ENCODE data around the gene ARID4B. TPM values are rescaled to one million over a fixed set of nuclear protein-coding genes. Genes with fewer than 3 reads are reported as not detected.

The ARID4B gene
- total and polyA plus RNA-seq, 5 donors = 10.8 to 22.4 (median 20.7) TPM

GRCh38 chr1:235136111-235136510, 191.9 kb downstream of the ARID4B start:
- WGBS = 50% methylated on average over 4 of the region's 4 CpGs
- intact Hi-C loops (cut with DNase I) = no loop called here
- Histone ChIP-seq H3K27me3 (ENCODE audit: control insufficient read depth, insufficient read depth) (no peaks in the 10 kb centered on the region), H3K27ac (ENCODE audit: low read length) (no peak overlapping the region), H3K4me1 (ENCODE audit: control insufficient read depth, insufficient read depth, low read length) (no peaks in the 10 kb centered on the region), H3K4me3 (ENCODE audit: low read length) (no peak overlapping the region), H3K9me3 (ENCODE audit: control insufficient read depth, low read length) (no peaks in the 10 kb centered on the region)
- DNase-seq (no peak), ATAC-seq (no peak)

- Histone ChIP-seq H3K4me1 (ENCODE audit: control insufficient read depth, insufficient read depth, low read length) (no peaks in the 10 kb centered on the region), H3K27ac (ENCODE audit: low read length) (no peak overlapping the region), H3K9me3 (ENCODE audit: control insufficient read depth, low read length) (no peaks in the 10 kb centered on the region), H3K4me3 (ENCODE audit: low read length) (no peak overlapping the region), H3K27me3 (ENCODE audit: control insufficient read depth, insufficient read depth) (no peaks in the 10 kb centered on the region)
- no peak for ATAC-seq
- WGBS = 97% methylated on average over 12 of the region's 12 CpGs
- intact Hi-C loops (cut with DNase I) = no loop called here
- DNase-seq = no peak
Observed at GRCh38 chr1:235134171-235134570, 193.8 kb downstream of the ARID4B start.

- H3K9me3 ChIP-seq (ENCODE audit: control insufficient read depth, low read length) = no peaks in the 10 kb centered on the region
- WGBS = 91% methylated on average over 3 of the region's 3 CpGs
- H3K4me1 ChIP-seq (ENCODE audit: control insufficient read depth, insufficient read depth, low read length) = no peaks in the 10 kb centered on the region
- ATAC-seq (no peak), DNase-seq (no peak)
- H3K27me3 ChIP-seq (ENCODE audit: control insufficient read depth, insufficient read depth) = no peaks in the 10 kb centered on the region
- H3K4me3 ChIP-seq (ENCODE audit: low read length) = no peak overlapping the region
- intact Hi-C loops (cut with DNase I) = no loop called here
- no peak overlapping the region for H3K27ac ChIP-seq (ENCODE audit: low read length)
Observed at GRCh38 chr1:235133086-235133485, 194.9 kb downstream of the ARID4B start.

- H3K27me3 ChIP-seq (ENCODE audit: control insufficient read depth, insufficient read depth) = no peaks in the 10 kb centered on the region
- ATAC-seq = no peak
- no peak overlapping the region for H3K27ac ChIP-seq (ENCODE audit: low read length)
- no peak overlapping the region for H3K4me3 ChIP-seq (ENCODE audit: low read length)
- 73% methylated on average over 6 of the region's 6 CpGs for WGBS
- no peaks in the 10 kb centered on the region for H3K9me3 ChIP-seq (ENCODE audit: control insufficient read depth, low read length)
- intact Hi-C loops (cut with DNase I) = no loop called here
- H3K4me1 ChIP-seq (ENCODE audit: control insufficient read depth, insufficient read depth, low read length) = no peaks in the 10 kb centered on the region
- no peak for DNase-seq
Observed at GRCh38 chr1:235131961-235132360, 196.0 kb downstream of the ARID4B start.

- H3K27me3 ChIP-seq (ENCODE audit: control insufficient read depth, insufficient read depth) = no peaks in the 10 kb centered on the region
- WGBS = 89% methylated on average over 7 of the region's 7 CpGs
- no peak for DNase-seq
- no peak overlapping the region for H3K27ac ChIP-seq (ENCODE audit: low read length)
- no peak overlapping the region for H3K4me3 ChIP-seq (ENCODE audit: low read length)
- ATAC-seq = no peak
- no peaks in the 10 kb centered on the region for H3K4me1 ChIP-seq (ENCODE audit: control insufficient read depth, insufficient read depth, low read length)
- H3K9me3 ChIP-seq (ENCODE audit: control insufficient read depth, low read length) = no peaks in the 10 kb centered on the region
- intact Hi-C loops (cut with DNase I) = no loop called here
Observed at GRCh38 chr1:235130766-235131270, 197.2 kb downstream of the ARID4B start.

GRCh38 chr1:235129774-235130570, 198.0 kb downstream of the ARID4B start:
- intact Hi-C loops (cut with DNase I) = no loop called here
- DNase-seq = no peak
- WGBS = 91% methylated on average over 4 of the region's 4 CpGs
- Histone ChIP-seq H3K4me3 (ENCODE audit: low read length) (no peak overlapping the region), H3K4me1 (ENCODE audit: control insufficient read depth, insufficient read depth, low read length) (no peaks in the 10 kb centered on the region), H3K27me3 (ENCODE audit: control insufficient read depth, insufficient read depth) (no peaks in the 10 kb centered on the region), H3K9me3 (ENCODE audit: control insufficient read depth, low read length) (no peaks in the 10 kb centered on the region), H3K27ac (ENCODE audit: low read length) (no peak overlapping the region)
- no peak for ATAC-seq

GRCh38 chr1:235128456-235129328, 199.3 kb downstream of the ARID4B start, which contains the start of gene TOMM20:
Gene TOMM20, minus strand, starts transcription at chr1:235128837. Its CDS starts 122 bp downstream, at chr1:235128715.
- DNase-seq (peak; percentile 96 to 99 (median 98)), ATAC-seq (peak; percentile 98 to 99)
- intact Hi-C loops (cut with DNase I) = no loop called here
- WGBS = 1% methylated on average over 67 of the region's 67 CpGs
- no peaks in the 10 kb centered on the region for H3K27me3 ChIP-seq (ENCODE audit: control insufficient read depth, insufficient read depth)
- H3K9me3 ChIP-seq (ENCODE audit: control insufficient read depth, low read length) = no peaks in the 10 kb centered on the region
- no peaks in the 10 kb centered on the region for H3K4me1 ChIP-seq (ENCODE audit: control insufficient read depth, insufficient read depth, low read length)
- H3K4me3 ChIP-seq (ENCODE audit: low read length) = peak within 1 kb of the TSS; percentile 77
- peak within 1 kb of the TSS; percentile 94 for H3K27ac ChIP-seq (ENCODE audit: low read length)

- ATAC-seq (peak in 1 of 2 donors; percentile 15), DNase-seq (no peak)
- peaks cover 2% of the 10 kb centered on the region for H3K4me1 ChIP-seq (ENCODE audit: control insufficient read depth, insufficient read depth, low read length)
- peak overlapping the region; percentile 94 for H3K27ac ChIP-seq (ENCODE audit: low read length)
- intact Hi-C loops (cut with DNase I) = no loop called here
- no peaks in the 10 kb centered on the region for H3K9me3 ChIP-seq (ENCODE audit: control insufficient read depth, low read length)
- WGBS = 1% methylated on average over 35 of the region's 35 CpGs
- no peaks in the 10 kb centered on the region for H3K27me3 ChIP-seq (ENCODE audit: control insufficient read depth, insufficient read depth)
- H3K4me3 ChIP-seq (ENCODE audit: low read length) = peak overlapping the region; percentile 77
Observed at GRCh38 chr1:235127732-235128455, 200.1 kb downstream of the ARID4B start.

GRCh38 chr1:235127203-235127602, 200.8 kb downstream of the ARID4B start:
- Histone ChIP-seq H3K27me3 (ENCODE audit: control insufficient read depth, insufficient read depth) (no peaks in the 10 kb centered on the region), H3K4me1 (ENCODE audit: control insufficient read depth, insufficient read depth, low read length) (peaks cover 2% of the 10 kb centered on the region), H3K27ac (ENCODE audit: low read length) (no peak overlapping the region), H3K9me3 (ENCODE audit: control insufficient read depth, low read length) (no peaks in the 10 kb centered on the region), H3K4me3 (ENCODE audit: low read length) (peak overlapping the region; percentile 77)
- no peak for DNase-seq
- WGBS = 25% methylated on average over 4 of the region's 4 CpGs
- intact Hi-C loops (cut with DNase I) = no loop called here
- no peak for ATAC-seq

- no peak for ATAC-seq
- H3K4me1 ChIP-seq (ENCODE audit: control insufficient read depth, insufficient read depth, low read length) = peaks cover 2% of the 10 kb centered on the region
Observed at GRCh38 chr1:235124665-235125064, 203.3 kb downstream of the ARID4B start.

More at GRCh38 chr1:235124665-235125064, 203.3 kb downstream of the ARID4B start:
- Histone ChIP-seq H3K27ac (ENCODE audit: low read length) (no peak overlapping the region), H3K9me3 (ENCODE audit: control insufficient read depth, low read length) (no peaks in the 10 kb centered on the region), H3K4me3 (ENCODE audit: low read length) (no peak overlapping the region), H3K27me3 (ENCODE audit: control insufficient read depth, insufficient read depth) (no peaks in the 10 kb centered on the region)
- intact Hi-C loops (cut with DNase I) = no loop called here
- DNase-seq = no peak
- WGBS = 77% methylated on average over 1 of the region's 1 CpG
